ENCODE measurements around the gene NFXL1. TPM values are rescaled to one million over a fixed set of nuclear protein-coding genes. Genes with fewer than 3 reads are reported as not detected.

NFXL1 gene
- total RNA-seq, 1 donor from 2014 or later, result 13.0 TPM

- no peaks in the 10 kb centered on the region for H3K27me3 ChIP-seq (ENCODE audit: insufficient read depth, low read length)
- Mint-ChIP-seq H3K27ac (ENCODE audit: unreplicated experiment) (no peak overlapping the region), H3K4me3 (ENCODE audit: unreplicated experiment) (no peak overlapping the region), H3K4me1 (ENCODE audit: low read depth, unreplicated experiment) (peaks cover 4% of the 10 kb centered on the region), H3K9me3 (ENCODE audit: unreplicated experiment) (peaks cover 10% of the 10 kb centered on the region), H3K36me3 (ENCODE audit: low read depth, unreplicated experiment) (peaks cover 21% of the 10 kb centered on the region), H3K27me3 (ENCODE audit: low read depth, unreplicated experiment) (no peaks in the 10 kb centered on the region)
- H3K9me3 ChIP-seq (ENCODE audit: insufficient read depth, low read depth, low read length), result no peaks in the 10 kb centered on the region
- no peak overlapping the region for H3K4me2 ChIP-seq (ENCODE audit: low read length)
- no peak overlapping the region for H3K27ac ChIP-seq (ENCODE audit: low read depth, low read length)
- H3K4me1 ChIP-seq (ENCODE audit: insufficient read depth, low read length), result no peaks in the 10 kb centered on the region
- peaks cover 40% of the 10 kb centered on the region for H3K36me3 ChIP-seq (ENCODE audit: insufficient read depth, low read length)
- no peak for DNase-seq (ENCODE audit: low read depth)
- TF ChIP-seq CTCF (IDR thresholded peaks at IDR 0.05; ENCODE audit: insufficient read depth, low read depth, low read length), result no peak
- TF ChIP-seq EZH2 (IDR thresholded peaks at IDR 0.05; ENCODE audit: insufficient read depth, low read length), result no peak
- FAIRE-seq, result no peak
- no peaks in the 10 kb centered on the region for H4K20me1 ChIP-seq (ENCODE audit: insufficient read depth, low read length)
- H2AFZ ChIP-seq (ENCODE audit: low read depth, low read length), result no peak overlapping the region
- no peak overlapping the region for H3K9ac ChIP-seq (ENCODE audit: low read length)
- no peak overlapping the region for H3K4me3 ChIP-seq (ENCODE audit: insufficient read depth, low read depth, low read length)
- H3K79me2 ChIP-seq (ENCODE audit: insufficient read depth, low read length), result no peaks in the 10 kb centered on the region
These were observed 37.4 kb downstream of the NFXL1 start for GRCh38 chr4:47876784-47877546.

- Histone ChIP-seq H2AFZ (ENCODE audit: low read depth, low read length) (no peak overlapping the region), H3K79me2 (ENCODE audit: insufficient read depth, low read length) (no peaks in the 10 kb centered on the region), H3K4me2 (ENCODE audit: low read length) (no peak overlapping the region), H3K27ac (ENCODE audit: low read depth, low read length) (no peak overlapping the region), H3K9ac (ENCODE audit: low read length) (no peak overlapping the region), H3K36me3 (ENCODE audit: insufficient read depth, low read length) (peaks cover 36% of the 10 kb centered on the region), H3K4me3 (ENCODE audit: insufficient read depth, low read depth, low read length) (no peak overlapping the region), H3K9me3 (ENCODE audit: insufficient read depth, low read depth, low read length) (no peaks in the 10 kb centered on the region), H3K4me1 (ENCODE audit: insufficient read depth, low read length) (no peaks in the 10 kb centered on the region), H3K27me3 (ENCODE audit: insufficient read depth, low read length) (no peaks in the 10 kb centered on the region), H4K20me1 (ENCODE audit: insufficient read depth, low read length) (no peaks in the 10 kb centered on the region)
- DNase-seq (ENCODE audit: low read depth), result no peak
- H3K27ac Mint-ChIP-seq (ENCODE audit: unreplicated experiment), result no peak overlapping the region
- H3K9me3 Mint-ChIP-seq (ENCODE audit: unreplicated experiment), result peaks cover 10% of the 10 kb centered on the region
- H3K4me3 Mint-ChIP-seq (ENCODE audit: unreplicated experiment), result no peak overlapping the region
- peaks cover 4% of the 10 kb centered on the region for H3K4me1 Mint-ChIP-seq (ENCODE audit: low read depth, unreplicated experiment)
- peaks cover 21% of the 10 kb centered on the region for H3K36me3 Mint-ChIP-seq (ENCODE audit: low read depth, unreplicated experiment)
- TF ChIP-seq CTCF (IDR thresholded peaks at IDR 0.05; ENCODE audit: insufficient read depth, low read depth, low read length) (no peak), EZH2 (IDR thresholded peaks at IDR 0.05; ENCODE audit: insufficient read depth, low read length) (no peak)
- no peak for FAIRE-seq
- H3K27me3 Mint-ChIP-seq (ENCODE audit: low read depth, unreplicated experiment), result no peaks in the 10 kb centered on the region
These were observed 38.1 kb downstream of the NFXL1 start for GRCh38 chr4:47876310-47876709.

- peaks cover 36% of the 10 kb centered on the region for H3K36me3 ChIP-seq (ENCODE audit: insufficient read depth, low read length)
- no peak for FAIRE-seq
These were observed 40.4 kb downstream of the NFXL1 start for GRCh38 chr4:47873877-47874541.

More at GRCh38 chr4:47873877-47874541, 40.4 kb downstream of the NFXL1 start:
- H3K4me3 ChIP-seq (ENCODE audit: insufficient read depth, low read depth, low read length), result no peak overlapping the region
- no peak overlapping the region for H2AFZ ChIP-seq (ENCODE audit: low read depth, low read length)
- Mint-ChIP-seq H3K4me1 (ENCODE audit: low read depth, unreplicated experiment) (peaks cover 4% of the 10 kb centered on the region), H3K27me3 (ENCODE audit: low read depth, unreplicated experiment) (no peaks in the 10 kb centered on the region), H3K4me3 (ENCODE audit: unreplicated experiment) (no peak overlapping the region), H3K36me3 (ENCODE audit: low read depth, unreplicated experiment) (peaks cover 22% of the 10 kb centered on the region), H3K27ac (ENCODE audit: unreplicated experiment) (no peak overlapping the region), H3K9me3 (ENCODE audit: unreplicated experiment) (peaks cover 10% of the 10 kb centered on the region)
- H3K27ac ChIP-seq (ENCODE audit: low read depth, low read length), result no peak overlapping the region
- H4K20me1 ChIP-seq (ENCODE audit: insufficient read depth, low read length), result no peaks in the 10 kb centered on the region
- no peak for DNase-seq (ENCODE audit: low read depth)
- no peaks in the 10 kb centered on the region for H3K27me3 ChIP-seq (ENCODE audit: insufficient read depth, low read length)
- H3K9ac ChIP-seq (ENCODE audit: low read length), result no peak overlapping the region
- no peak for TF ChIP-seq EZH2 (IDR thresholded peaks at IDR 0.05; ENCODE audit: insufficient read depth, low read length)
- TF ChIP-seq CTCF (IDR thresholded peaks at IDR 0.05; ENCODE audit: insufficient read depth, low read depth, low read length), result no peak
- no peak overlapping the region for H3K4me2 ChIP-seq (ENCODE audit: low read length)
- no peaks in the 10 kb centered on the region for H3K9me3 ChIP-seq (ENCODE audit: insufficient read depth, low read depth, low read length)
- no peaks in the 10 kb centered on the region for H3K79me2 ChIP-seq (ENCODE audit: insufficient read depth, low read length)
- no peaks in the 10 kb centered on the region for H3K4me1 ChIP-seq (ENCODE audit: insufficient read depth, low read length)
